Loucy (cell line): Measurements from ENCODE around the gene HNRNPU.

Source experiments
- H2AFZ ChIP-seq: fragments of 200-600 bp; sonication (generic); 2 replicates; pipeline ENCODE4 v1.6.0; 2016; ENCODE audit warnings: antibody characterized with exemption, mild to moderate bottlenecking, low read length, moderate library complexity
- H3F3A ChIP-seq: fragments of 200-600 bp; 2 replicates; pipeline ENCODE4 v1.6.0; 2016; ENCODE audit warnings: antibody characterized with exemption, low read depth, mild to moderate bottlenecking
- H3K27me3 ChIP-seq: fragments of 200-600 bp; sonication (generic); 2 replicates; pipeline ENCODE4 v1.6.1; 2014; ENCODE audit warnings: low read length, mild to moderate bottlenecking; ENCODE audit not compliant: insufficient read depth, poor library complexity, severe bottlenecking
- H3K36me3 ChIP-seq: fragments of 200-600 bp; sonication (generic); 2 replicates; pipeline ENCODE4 v1.6.1; 2016; ENCODE audit warnings: low read length; ENCODE audit not compliant: insufficient read depth
- H3K4me1 ChIP-seq: fragments of 200-600 bp; sonication (generic); 2 replicates; pipeline ENCODE4 v1.5.1; 2014; ENCODE audit warnings: low read length, mild to moderate bottlenecking; ENCODE audit not compliant: insufficient read depth, poor library complexity, severe bottlenecking
- H3K4me2 ChIP-seq: fragments of 200-600 bp; sonication (generic); 2 replicates; pipeline ENCODE4 v1.6.0; 2014; ENCODE audit warnings: antibody characterized with exemption, low read length, low read depth, mild to moderate bottlenecking; ENCODE audit not compliant: poor library complexity, severe bottlenecking
- H3K4me3 ChIP-seq: fragments of 200-600 bp; sonication (generic); 2 replicates; pipeline ENCODE4 v1.5.1; 2014; ENCODE audit warnings: low read length, mild to moderate bottlenecking, mixed read lengths; ENCODE audit not compliant: poor library complexity, severe bottlenecking
- H3K79me2 ChIP-seq: fragments of 200-600 bp; sonication (generic); 2 replicates; pipeline ENCODE4 v1.6.1; 2014; ENCODE audit warnings: low read length; ENCODE audit not compliant: insufficient read depth
- H3K9ac ChIP-seq: fragments of 200-600 bp; sonication (generic); 2 replicates; pipeline ENCODE4 v1.6.0; 2014; ENCODE audit warnings: mild to moderate bottlenecking, low read depth, low read length, moderate library complexity; ENCODE audit not compliant: poor library complexity, severe bottlenecking
- H3K9me2 ChIP-seq: fragments of 200-600 bp; sonication (generic); replicated peaks from 2 replicates; pipeline ENCODE4 v1.6.1; 2016; ENCODE audit warnings: low read depth, low read length, mixed read lengths
- H3K9me3 ChIP-seq: fragments of 200-600 bp; sonication (generic); 2 replicates; pipeline ENCODE4 v1.6.1; 2014; ENCODE audit warnings: mild to moderate bottlenecking, antibody characterized with exemption, low read length, low read depth; ENCODE audit not compliant: insufficient read depth
- H4K20me1 ChIP-seq: fragments of 200-600 bp; sonication (generic); 2 replicates; pipeline ENCODE4 v1.6.0; 2014; ENCODE audit warnings: antibody characterized with exemption, low read length, mild to moderate bottlenecking; ENCODE audit not compliant: insufficient read depth, poor library complexity, severe bottlenecking
- CTCF ChIP-seq: fragments of 200-600 bp; sonication (generic); conservative IDR thresholded peaks from 2 replicates; pipeline ENCODE4 v1.5.1; 2014; ENCODE audit warnings: mild to moderate bottlenecking, antibody characterized with exemption, low read length
- EZH2phosphoT487 ChIP-seq: fragments of 200-600 bp; IDR thresholded peaks from 2 replicates; pipeline ENCODE4 v1.6.1; 2018; ENCODE audit warnings: antibody characterized with exemption, mild to moderate bottlenecking, moderate library complexity, borderline replicate concordance

The HNRNPU gene

GRCh38 chr1:244840219-244840794 lies 24.0 kb downstream of the HNRNPU start:
- Histone ChIP-seq H3K4me1 (peaks cover 64% of the 10 kb centered on the region), H3K4me3 (peak overlapping the region; percentile 98), H4K20me1 (peaks cover 65% of the 10 kb centered on the region), H3K79me2 (peaks cover 78% of the 10 kb centered on the region), H3F3A (peaks cover 4% of the 10 kb centered on the region; the same call in 1 of the 2 replicates), H3K36me3 (peaks cover 46% of the 10 kb centered on the region), H2AFZ (no peak overlapping the region), H3K9me2 (no peaks in the 10 kb centered on the region), H3K9ac (no peak overlapping the region), H3K27me3 (no peaks in the 10 kb centered on the region), H3K4me2 (peak overlapping the region; percentile 91), H3K9me3 (no peaks in the 10 kb centered on the region)
- TF ChIP-seq CTCF (no peak), EZH2phosphoT487 (no peak)

GRCh38 chr1:244839656-244840055 lies 24.7 kb downstream of the HNRNPU start:
- Histone ChIP-seq H4K20me1 (peaks cover 65% of the 10 kb centered on the region), H3F3A (peaks cover 5% of the 10 kb centered on the region; the same call in 1 of the 2 replicates), H3K9me2 (no peaks in the 10 kb centered on the region), H2AFZ (no peak overlapping the region), H3K4me3 (peak overlapping the region; percentile 98), H3K9me3 (no peaks in the 10 kb centered on the region), H3K36me3 (peaks cover 40% of the 10 kb centered on the region), H3K4me2 (peak overlapping the region; percentile 91), H3K9ac (no peak overlapping the region), H3K27me3 (no peaks in the 10 kb centered on the region), H3K4me1 (peaks cover 64% of the 10 kb centered on the region), H3K79me2 (peaks cover 78% of the 10 kb centered on the region)
- TF ChIP-seq CTCF (no peak), EZH2phosphoT487 (no peak)

GRCh38 chr1:244837597-244838258 lies 26.6 kb downstream of the HNRNPU start:
- peaks cover 61% of the 10 kb centered on the region for H3K4me1 ChIP-seq
- H3K36me3 ChIP-seq = peaks cover 21% of the 10 kb centered on the region
- peaks cover 10% of the 10 kb centered on the region; the same call in 1 of the 2 replicates for H3F3A ChIP-seq
- H4K20me1 ChIP-seq = peaks cover 51% of the 10 kb centered on the region
- H3K9ac ChIP-seq = peak overlapping the region; percentile 96
- no peak overlapping the region for H2AFZ ChIP-seq
- peak overlapping the region; percentile 98 for H3K4me3 ChIP-seq
- H3K4me2 ChIP-seq = peak overlapping the region; percentile 91
- H3K9me2 ChIP-seq = no peaks in the 10 kb centered on the region
- no peaks in the 10 kb centered on the region for H3K27me3 ChIP-seq
- no peak for TF ChIP-seq CTCF
- TF ChIP-seq EZH2phosphoT487 = no peak
- H3K79me2 ChIP-seq = peaks cover 74% of the 10 kb centered on the region
- H3K9me3 ChIP-seq = no peaks in the 10 kb centered on the region
